ENCODE data around the gene ZBTB20.

- TF ChIP-seq CTCF (IDR thresholded peaks at IDR 0.05) (no peak), POLR2A (IDR thresholded peaks at IDR 0.05) (no peak)
Measured at GRCh38 chr3:114745322-114746240, 401.5 kb downstream of the ZBTB20 start.
